Nephron (organoid): ENCODE results near the gene SACM1L.
"Not testable (repeated sequence)": the region's sequence is repeated elsewhere in the genome, so short reads cannot be mapped to it uniquely, and the experiment has no call there.

Source experiments
- H3K27ac Mint-ChIP-seq, 3 experiments: 2 replicates each; pipeline ENCODE4 v1.8.0; 2020; ENCODE audit warnings: mixed read lengths in 3 of 3, mild to moderate bottlenecking in 2 of 3, moderate library complexity in 1 of 3
- H3K27me3 Mint-ChIP-seq: 2 replicates; pipeline ENCODE4 v1.8.0; 2021; ENCODE audit warnings: low read depth, mild to moderate bottlenecking, moderate library complexity, mixed read lengths
- H3K36me3 Mint-ChIP-seq: 2 replicates; pipeline ENCODE4 v1.8.0; 2020; ENCODE audit warnings: low read depth, mixed read lengths
- H3K4me1 Mint-ChIP-seq: 2 replicates; pipeline ENCODE4 v1.8.0; 2020; ENCODE audit warnings: mixed read lengths
- H3K4me3 Mint-ChIP-seq, 3 experiments: 2 replicates each; pipeline ENCODE4 v1.8.0; 2020; ENCODE audit warnings: mild to moderate bottlenecking in 3 of 3, mixed read lengths in 3 of 3, moderate library complexity in 2 of 3
- H3K9me3 Mint-ChIP-seq: 2 replicates; pipeline ENCODE4 v1.8.0; 2020; ENCODE audit warnings: mixed read lengths
- TF ChIP-seq, protein P1 (sequence below), 3 experiments: fragments of 200-600 bp; sonication (generic); IDR thresholded peaks; one replicate each; pipeline ENCODE4 v1.5.0; 2021; ENCODE audit warnings: antibody characterized with exemption in 3 of 3; ENCODE audit not compliant: unreplicated experiment in 3 of 3

The SACM1L gene

DNA sequence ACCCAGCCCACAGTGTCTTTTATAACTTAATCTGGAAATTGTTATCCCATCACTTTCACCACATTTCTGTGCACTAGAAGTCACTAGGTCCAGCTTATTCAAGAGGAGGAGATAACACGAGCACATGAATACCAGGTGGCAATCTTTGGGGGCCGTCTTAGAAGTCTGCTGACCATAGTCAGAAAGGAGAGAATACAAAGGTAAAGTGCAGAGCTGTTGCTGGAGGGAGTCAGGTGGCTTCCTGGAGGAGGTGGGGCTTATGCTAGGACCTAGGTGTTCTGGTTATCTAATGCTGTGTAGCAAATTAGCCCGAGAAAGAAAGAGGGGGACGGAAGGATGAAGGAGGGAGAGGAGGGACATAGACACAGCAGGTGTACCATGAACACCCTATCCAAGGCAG lies 60.7 kb downstream of the SACM1L start:
- TF ChIP-seq, protein P1, sequence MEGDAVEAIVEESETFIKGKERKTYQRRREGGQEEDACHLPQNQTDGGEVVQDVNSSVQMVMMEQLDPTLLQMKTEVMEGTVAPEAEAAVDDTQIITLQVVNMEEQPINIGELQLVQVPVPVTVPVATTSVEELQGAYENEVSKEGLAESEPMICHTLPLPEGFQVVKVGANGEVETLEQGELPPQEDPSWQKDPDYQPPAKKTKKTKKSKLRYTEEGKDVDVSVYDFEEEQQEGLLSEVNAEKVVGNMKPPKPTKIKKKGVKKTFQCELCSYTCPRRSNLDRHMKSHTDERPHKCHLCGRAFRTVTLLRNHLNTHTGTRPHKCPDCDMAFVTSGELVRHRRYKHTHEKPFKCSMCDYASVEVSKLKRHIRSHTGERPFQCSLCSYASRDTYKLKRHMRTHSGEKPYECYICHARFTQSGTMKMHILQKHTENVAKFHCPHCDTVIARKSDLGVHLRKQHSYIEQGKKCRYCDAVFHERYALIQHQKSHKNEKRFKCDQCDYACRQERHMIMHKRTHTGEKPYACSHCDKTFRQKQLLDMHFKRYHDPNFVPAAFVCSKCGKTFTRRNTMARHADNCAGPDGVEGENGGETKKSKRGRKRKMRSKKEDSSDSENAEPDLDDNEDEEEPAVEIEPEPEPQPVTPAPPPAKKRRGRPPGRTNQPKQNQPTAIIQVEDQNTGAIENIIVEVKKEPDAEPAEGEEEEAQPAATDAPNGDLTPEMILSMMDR (IDR thresholded peaks at IDR 0.05; ENCODE audit: unreplicated experiment in 3 of 3): no peak
- Mint-ChIP-seq H3K9me3 (no peaks in the 10 kb centered on the region), H3K4me3 (no peak overlapping the region), H3K36me3 (peaks cover 16% of the 10 kb centered on the region), H3K4me1 (no peaks in the 10 kb centered on the region), H3K27me3 (no peaks in the 10 kb centered on the region), H3K27ac (no peak overlapping the region)

DNA sequence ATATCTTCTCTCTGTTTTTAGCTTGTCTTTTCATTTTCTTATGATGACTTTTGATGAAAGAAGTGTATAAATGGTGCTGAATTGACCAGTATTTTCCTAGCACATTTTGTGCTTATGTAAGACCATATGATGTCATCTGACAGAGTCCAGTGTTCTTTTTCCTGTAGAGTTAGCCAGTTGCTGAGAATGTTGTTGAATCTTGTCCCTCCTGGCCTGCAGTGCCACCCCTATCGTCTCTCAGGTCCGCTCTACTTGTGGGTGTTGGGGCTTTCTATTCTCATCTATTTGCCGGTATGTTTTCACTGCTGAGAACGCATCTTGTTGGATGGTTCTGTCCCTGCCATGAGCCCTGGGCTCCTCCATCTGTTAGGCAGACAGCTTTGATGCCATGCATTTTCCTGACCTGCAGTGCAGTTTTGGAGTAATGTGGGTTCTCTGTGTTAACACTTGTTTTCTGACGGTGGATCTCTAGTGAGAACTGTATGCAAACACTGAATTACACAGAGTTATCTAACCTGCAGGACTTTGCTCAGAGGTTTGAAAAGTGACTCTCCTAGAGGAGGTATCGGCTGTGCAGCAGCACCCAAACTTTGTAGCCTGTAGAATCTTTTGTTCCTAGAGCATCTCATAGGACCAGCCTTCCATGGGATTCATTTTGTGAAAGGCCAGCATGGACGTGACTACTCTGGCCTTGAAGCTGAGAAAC lies 62.5 kb downstream of the SACM1L start:
- H3K36me3 Mint-ChIP-seq: peaks cover 7% of the 10 kb centered on the region
- no peaks in the 10 kb centered on the region for H3K9me3 Mint-ChIP-seq
- no peak overlapping the region for H3K4me3 Mint-ChIP-seq
- H3K27me3 Mint-ChIP-seq: no peaks in the 10 kb centered on the region
- H3K27ac Mint-ChIP-seq: no peak overlapping the region
- TF ChIP-seq, protein P1 (IDR thresholded peaks at IDR 0.05; ENCODE audit: unreplicated experiment in 3 of 3): no peak
- no peaks in the 10 kb centered on the region for H3K4me1 Mint-ChIP-seq

DNA sequence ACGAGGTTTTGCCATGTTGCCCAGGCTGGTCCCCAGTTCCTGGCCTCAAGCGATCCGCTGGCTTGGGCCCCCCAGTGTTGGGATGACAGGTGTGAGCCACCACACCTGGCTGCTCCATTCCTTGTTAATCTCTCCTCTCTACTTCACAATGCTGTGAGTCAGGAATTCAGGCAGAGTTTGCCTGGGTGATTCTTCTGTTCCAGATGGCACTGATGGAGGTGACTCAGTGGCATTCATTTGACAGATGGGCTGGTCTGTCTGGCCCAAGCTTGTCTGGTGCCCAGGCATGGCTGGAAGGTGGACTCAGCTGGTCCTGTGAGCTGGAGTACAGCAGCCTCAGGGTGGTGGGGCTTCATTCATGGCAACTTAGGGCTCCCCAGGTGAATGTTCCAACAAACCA lies 63.9 kb downstream of the SACM1L start:
- H3K27me3 Mint-ChIP-seq: peaks cover 3% of the 10 kb centered on the region
- TF ChIP-seq, protein P1 (IDR thresholded peaks at IDR 0.05; ENCODE audit: unreplicated experiment in 3 of 3): no peak
- peaks cover 1% of the 10 kb centered on the region for H3K36me3 Mint-ChIP-seq
- no peaks in the 10 kb centered on the region for H3K9me3 Mint-ChIP-seq
- no peak overlapping the region for H3K4me3 Mint-ChIP-seq
- no peaks in the 10 kb centered on the region for H3K4me1 Mint-ChIP-seq
- H3K27ac Mint-ChIP-seq: no peak overlapping the region

DNA sequence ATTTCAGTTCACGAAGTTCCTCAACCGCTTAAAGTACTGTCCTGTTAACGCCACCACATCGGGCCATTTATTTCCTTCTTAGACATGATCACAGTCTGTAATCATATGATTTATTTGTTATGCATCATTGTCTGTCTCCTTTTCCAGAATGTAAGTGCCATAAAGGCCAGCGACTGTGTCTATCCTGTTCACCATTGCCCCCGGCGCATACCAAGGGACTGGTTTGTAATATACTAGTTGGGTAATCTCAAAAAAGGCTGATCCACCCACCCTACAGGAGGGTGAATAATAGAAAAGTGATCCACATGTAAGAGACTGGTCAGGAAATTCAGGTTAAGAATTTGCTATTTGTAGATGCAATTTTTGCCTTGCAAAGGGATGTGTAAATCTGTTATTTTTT lies 65.3 kb downstream of the SACM1L start:
- Mint-ChIP-seq H3K4me3 (no peak overlapping the region), H3K36me3 (no peaks in the 10 kb centered on the region), H3K27ac (no peak overlapping the region), H3K27me3 (peaks cover 3% of the 10 kb centered on the region), H3K4me1 (no peaks in the 10 kb centered on the region), H3K9me3 (no peaks in the 10 kb centered on the region)
- TF ChIP-seq, protein P1 (IDR thresholded peaks at IDR 0.05; ENCODE audit: unreplicated experiment in 3 of 3): no peak

DNA sequence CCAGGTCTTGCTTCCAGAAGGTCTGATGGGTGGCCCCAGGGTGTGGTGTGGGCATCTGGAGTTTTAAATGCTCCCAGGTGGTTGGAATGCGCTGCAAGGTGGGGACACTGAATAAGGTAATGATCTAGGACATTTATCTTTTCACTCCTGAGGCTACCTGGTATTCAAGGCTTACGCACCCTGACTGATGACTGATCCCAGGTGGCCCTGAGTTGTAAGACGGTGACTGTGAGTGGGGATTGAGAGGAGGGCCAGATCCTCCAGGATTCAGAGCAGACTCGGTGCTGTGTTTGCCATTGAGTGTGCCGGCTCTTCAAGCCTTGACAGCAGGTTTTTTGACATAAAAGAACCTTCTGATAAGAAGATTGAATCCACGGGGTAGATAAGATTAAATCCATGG lies 66.9 kb downstream of the SACM1L start:
- Mint-ChIP-seq H3K9me3 (no peaks in the 10 kb centered on the region), H3K27me3 (peaks cover 12% of the 10 kb centered on the region), H3K4me1 (no peaks in the 10 kb centered on the region), H3K27ac (no peak overlapping the region), H3K36me3 (no peaks in the 10 kb centered on the region), H3K4me3 (no peak overlapping the region)
- TF ChIP-seq, protein P1 (IDR thresholded peaks at IDR 0.05; ENCODE audit: unreplicated experiment in 3 of 3): no peak

DNA sequence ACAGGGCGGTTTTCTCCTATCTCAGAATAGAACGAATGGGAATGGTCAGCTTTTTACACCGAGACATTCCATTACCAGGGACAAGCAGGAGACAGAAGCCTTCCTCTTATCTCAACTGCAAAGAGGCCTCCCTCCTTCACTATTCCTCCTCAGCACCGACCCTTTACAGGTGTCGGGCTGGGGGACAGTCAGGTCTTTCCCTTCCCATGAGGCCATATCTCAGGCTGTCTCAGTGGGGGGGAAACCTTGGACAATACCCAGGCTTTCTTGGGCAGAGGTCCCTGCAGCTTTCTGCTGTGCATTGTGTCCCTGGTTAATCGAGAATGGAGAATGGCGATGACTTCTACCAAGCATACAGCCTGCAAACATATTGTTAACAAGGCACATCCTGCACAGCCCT lies 67.9 kb downstream of the SACM1L start:
- H3K27ac Mint-ChIP-seq, H3K9me3 Mint-ChIP-seq, H3K4me1 Mint-ChIP-seq, H3K36me3 Mint-ChIP-seq, H3K4me3 Mint-ChIP-seq: not testable (repeated sequence)
- H3K27me3 Mint-ChIP-seq: peaks cover 16% of the 10 kb centered on the region
